ENCODE measurements around the gene CYB5R4.
"Not testable (repeated sequence)": the region's sequence is repeated elsewhere in the genome, so short reads cannot be mapped to it uniquely, and the experiment has no call there.

CYB5R4 gene

GRCh38 chr6:83878902-83879644, 19.6 kb downstream of the CYB5R4 start:
- no peak overlapping the region for H3K27ac Mint-ChIP-seq
- H3K4me3 Mint-ChIP-seq, result no peak overlapping the region
- peaks cover 20% of the 10 kb centered on the region for H3K4me1 Mint-ChIP-seq (ENCODE audit: low read depth)
- H3K9me3 Mint-ChIP-seq, result no peaks in the 10 kb centered on the region
- peaks cover 5% of the 10 kb centered on the region for H3K36me3 Mint-ChIP-seq (ENCODE audit: low read depth)
- no peaks in the 10 kb centered on the region for H3K27me3 Mint-ChIP-seq

- Mint-ChIP-seq H3K4me1 (ENCODE audit: low read depth) (peaks cover 22% of the 10 kb centered on the region), H3K9me3 (no peaks in the 10 kb centered on the region), H3K4me3 (no peak overlapping the region), H3K27ac (no peak overlapping the region), H3K36me3 (ENCODE audit: low read depth) (no peaks in the 10 kb centered on the region), H3K27me3 (no peaks in the 10 kb centered on the region)
Measured at GRCh38 chr6:83879746-83880145, 20.3 kb downstream of the CYB5R4 start.

- Mint-ChIP-seq H3K4me1 (ENCODE audit: low read depth) (peaks cover 10% of the 10 kb centered on the region), H3K9me3 (no peaks in the 10 kb centered on the region), H3K4me3 (no peak overlapping the region), H3K27ac (no peak overlapping the region), H3K36me3 (ENCODE audit: low read depth) (no peaks in the 10 kb centered on the region), H3K27me3 (no peaks in the 10 kb centered on the region)
Measured at GRCh38 chr6:83883240-83883639, 23.8 kb downstream of the CYB5R4 start.

GRCh38 chr6:83884523-83884922, 25.0 kb downstream of the CYB5R4 start:
- Mint-ChIP-seq H3K9me3 (no peaks in the 10 kb centered on the region), H3K27me3 (no peaks in the 10 kb centered on the region), H3K27ac (no peak overlapping the region), H3K36me3 (ENCODE audit: low read depth) (no peaks in the 10 kb centered on the region), H3K4me1 (ENCODE audit: low read depth) (peaks cover 10% of the 10 kb centered on the region), H3K4me3 (no peak overlapping the region)

- H3K9me3 Mint-ChIP-seq, result no peaks in the 10 kb centered on the region
- no peak overlapping the region for H3K27ac Mint-ChIP-seq
- peaks cover 10% of the 10 kb centered on the region for H3K4me1 Mint-ChIP-seq (ENCODE audit: low read depth)
- H3K36me3 Mint-ChIP-seq (ENCODE audit: low read depth), result peaks cover 3% of the 10 kb centered on the region
- no peaks in the 10 kb centered on the region for H3K27me3 Mint-ChIP-seq
- no peak overlapping the region for H3K4me3 Mint-ChIP-seq
Measured at GRCh38 chr6:83885984-83886383, 26.5 kb downstream of the CYB5R4 start.

- Mint-ChIP-seq H3K27me3 (no peaks in the 10 kb centered on the region), H3K4me1 (ENCODE audit: low read depth) (peaks cover 1% of the 10 kb centered on the region), H3K36me3 (ENCODE audit: low read depth) (peaks cover 6% of the 10 kb centered on the region), H3K4me3 (no peak overlapping the region), H3K9me3 (no peaks in the 10 kb centered on the region), H3K27ac (no peak overlapping the region)
Measured at GRCh38 chr6:83889621-83890020, 30.1 kb downstream of the CYB5R4 start.

- H3K27ac Mint-ChIP-seq, result no peak overlapping the region
- no peaks in the 10 kb centered on the region for H3K4me1 Mint-ChIP-seq (ENCODE audit: low read depth)
- no peaks in the 10 kb centered on the region for H3K27me3 Mint-ChIP-seq
- H3K9me3 Mint-ChIP-seq, result no peaks in the 10 kb centered on the region
- no peak overlapping the region for H3K4me3 Mint-ChIP-seq
- peaks cover 10% of the 10 kb centered on the region for H3K36me3 Mint-ChIP-seq (ENCODE audit: low read depth)
Measured at GRCh38 chr6:83890520-83890919, 31.0 kb downstream of the CYB5R4 start.

GRCh38 chr6:83891586-83891985, 32.1 kb downstream of the CYB5R4 start:
- H3K4me1 Mint-ChIP-seq (ENCODE audit: low read depth), result no peaks in the 10 kb centered on the region
- H3K36me3 Mint-ChIP-seq (ENCODE audit: low read depth), result peaks cover 18% of the 10 kb centered on the region
- H3K27ac Mint-ChIP-seq, result no peak overlapping the region

GRCh38 chr6:83893024-83893423, 33.5 kb downstream of the CYB5R4 start:
- H3K27ac Mint-ChIP-seq, result no peak overlapping the region
- no peak overlapping the region for H3K4me3 Mint-ChIP-seq
- H3K9me3 Mint-ChIP-seq, result no peaks in the 10 kb centered on the region
- H3K27me3 Mint-ChIP-seq, result no peaks in the 10 kb centered on the region
- peaks cover 18% of the 10 kb centered on the region for H3K36me3 Mint-ChIP-seq (ENCODE audit: low read depth)
- no peaks in the 10 kb centered on the region for H3K4me1 Mint-ChIP-seq (ENCODE audit: low read depth)

More at GRCh38 chr6:83891586-83891985, 32.1 kb downstream of the CYB5R4 start:
- no peak overlapping the region for H3K4me3 Mint-ChIP-seq
- H3K27me3 Mint-ChIP-seq, result no peaks in the 10 kb centered on the region
- no peaks in the 10 kb centered on the region for H3K9me3 Mint-ChIP-seq

GRCh38 chr6:83897094-83897493, 37.6 kb downstream of the CYB5R4 start:
- not testable (repeated sequence) for H3K27me3 Mint-ChIP-seq, H3K27ac Mint-ChIP-seq, H3K4me3 Mint-ChIP-seq
- Mint-ChIP-seq H3K36me3 (ENCODE audit: low read depth) (peaks cover 35% of the 10 kb centered on the region), H3K9me3 (peaks cover 11% of the 10 kb centered on the region), H3K4me1 (ENCODE audit: low read depth) (peaks cover 17% of the 10 kb centered on the region)

- Mint-ChIP-seq H3K36me3 (ENCODE audit: low read depth) (peaks cover 54% of the 10 kb centered on the region), H3K27me3 (no peaks in the 10 kb centered on the region), H3K27ac (no peak overlapping the region), H3K4me1 (ENCODE audit: low read depth) (peaks cover 34% of the 10 kb centered on the region), H3K4me3 (no peak overlapping the region), H3K9me3 (peaks cover 33% of the 10 kb centered on the region)
Measured at GRCh38 chr6:83901624-83902023, 42.1 kb downstream of the CYB5R4 start.

- H3K27ac Mint-ChIP-seq, result no peak overlapping the region
- peaks cover 49% of the 10 kb centered on the region for H3K4me1 Mint-ChIP-seq (ENCODE audit: low read depth)
- H3K27me3 Mint-ChIP-seq, result no peaks in the 10 kb centered on the region
- H3K36me3 Mint-ChIP-seq (ENCODE audit: low read depth), result peaks cover 67% of the 10 kb centered on the region
- H3K4me3 Mint-ChIP-seq, result no peak overlapping the region
- peaks cover 38% of the 10 kb centered on the region for H3K9me3 Mint-ChIP-seq
Measured at GRCh38 chr6:83904395-83904794, 44.9 kb downstream of the CYB5R4 start.

- no peak overlapping the region for H3K27ac Mint-ChIP-seq
- H3K9me3 Mint-ChIP-seq, result peaks cover 34% of the 10 kb centered on the region
- H3K27me3 Mint-ChIP-seq, result no peaks in the 10 kb centered on the region
- no peak overlapping the region for H3K4me3 Mint-ChIP-seq
- H3K36me3 Mint-ChIP-seq (ENCODE audit: low read depth), result peaks cover 69% of the 10 kb centered on the region
- peaks cover 42% of the 10 kb centered on the region for H3K4me1 Mint-ChIP-seq (ENCODE audit: low read depth)
Measured at GRCh38 chr6:83905648-83906047, 46.2 kb downstream of the CYB5R4 start.

GRCh38 chr6:83907623-83908390, 48.3 kb downstream of the CYB5R4 start:
- Mint-ChIP-seq H3K36me3 (ENCODE audit: low read depth) (peaks cover 51% of the 10 kb centered on the region), H3K9me3 (peaks cover 24% of the 10 kb centered on the region), H3K4me1 (ENCODE audit: low read depth) (peaks cover 26% of the 10 kb centered on the region)
- not testable (repeated sequence) for H3K27ac Mint-ChIP-seq, H3K4me3 Mint-ChIP-seq, H3K27me3 Mint-ChIP-seq

GRCh38 chr6:83908813-83909212, 49.3 kb downstream of the CYB5R4 start:
- Mint-ChIP-seq H3K9me3 (peaks cover 15% of the 10 kb centered on the region), H3K27me3 (no peaks in the 10 kb centered on the region), H3K4me1 (ENCODE audit: low read depth) (peaks cover 21% of the 10 kb centered on the region), H3K36me3 (ENCODE audit: low read depth) (peaks cover 46% of the 10 kb centered on the region), H3K27ac (no peak overlapping the region), H3K4me3 (no peak overlapping the region)
